Measurements from ENCODE around the gene CRTC1.

Gene CRTC1

GRCh38 chr19:18651733-18652132 is 31.7 kb upstream of the CRTC1 start:
- no peak overlapping the region for H3K4me3 ChIP-seq (replicated peaks; ENCODE audit: low read depth, low read length)
- no peak for TF ChIP-seq CTCF (IDR thresholded peaks at IDR 0.05; ENCODE audit: low read depth, low read length, missing control alignments)
- no peak for DNase-seq (ENCODE audit: extremely low read depth, low read depth)

GRCh38 chr19:18653853-18654252 is 29.6 kb upstream of the CRTC1 start:
- H3K4me3 ChIP-seq (replicated peaks; ENCODE audit: low read depth, low read length), result no peak overlapping the region
- TF ChIP-seq CTCF (IDR thresholded peaks at IDR 0.05; ENCODE audit: low read depth, low read length, missing control alignments), result no peak
- no peak for DNase-seq (ENCODE audit: extremely low read depth, low read depth)

GRCh38 chr19:18654469-18654868 is 29.0 kb upstream of the CRTC1 start:
- H3K4me3 ChIP-seq (replicated peaks; ENCODE audit: low read depth, low read length), result no peak overlapping the region
- no peak for TF ChIP-seq CTCF (IDR thresholded peaks at IDR 0.05; ENCODE audit: low read depth, low read length, missing control alignments)

GRCh38 chr19:18655173-18655844 is 28.2 kb upstream of the CRTC1 start:
- DNase-seq (ENCODE audit: extremely low read depth, low read depth), result no peak
- H3K4me3 ChIP-seq (replicated peaks; ENCODE audit: low read depth, low read length), result no peak overlapping the region
- TF ChIP-seq CTCF (IDR thresholded peaks at IDR 0.05; ENCODE audit: low read depth, low read length, missing control alignments), result no peak

More at GRCh38 chr19:18654469-18654868, 29.0 kb upstream of the CRTC1 start:
- DNase-seq (ENCODE audit: extremely low read depth, low read depth), result no peak

- H3K4me3 ChIP-seq (replicated peaks; ENCODE audit: low read depth, low read length), result no peak overlapping the region
- DNase-seq (ENCODE audit: extremely low read depth, low read depth), result no peak
- TF ChIP-seq CTCF (IDR thresholded peaks at IDR 0.05; ENCODE audit: low read depth, low read length, missing control alignments), result no peak
Observed at GRCh38 chr19:18656337-18657086, 27.0 kb upstream of the CRTC1 start.

- no peak overlapping the region for H3K4me3 ChIP-seq (replicated peaks; ENCODE audit: low read depth, low read length)
- TF ChIP-seq CTCF (IDR thresholded peaks at IDR 0.05; ENCODE audit: low read depth, low read length, missing control alignments), result no peak
- no peak for DNase-seq (ENCODE audit: extremely low read depth, low read depth)
Observed at GRCh38 chr19:18657590-18658365, 25.7 kb upstream of the CRTC1 start.

Measured in HFF-Myc (cell line).